ENCODE results near the gene ARHGEF28. TPM values are rescaled to one million over a fixed set of nuclear protein-coding genes. Genes with fewer than 3 reads are reported as not detected.

The ARHGEF28 gene
- total RNA-seq, 1 donor from 2014 or later = 2.1 TPM

GRCh38 chr5:73917891-73918290, 291.9 kb downstream of the ARHGEF28 start:
- Histone ChIP-seq H3K4me3 (no peak overlapping the region), H3K4me1 (peaks cover 21% of the 10 kb centered on the region), H3K36me3 (no peaks in the 10 kb centered on the region), H3K9me3 (replicated peaks) (no peaks in the 10 kb centered on the region), H3K27ac (replicated peaks) (no peak overlapping the region), H3K27me3 (ENCODE audit: low read depth) (no peaks in the 10 kb centered on the region)
- TF ChIP-seq CTCF (IDR thresholded peaks at IDR 0.05; ENCODE audit: borderline replicate concordance) = no peak
- intact Hi-C loops (cut with micrococcal nuclease) = no loop called here
- DNase-seq = no peak

- no peak for DNase-seq
These were observed 292.8 kb downstream of the ARHGEF28 start for GRCh38 chr5:73918791-73919221.

GRCh38 chr5:73921741-73922140, 295.7 kb downstream of the ARHGEF28 start:
- Histone ChIP-seq H3K27ac (replicated peaks) (no peak overlapping the region), H3K4me3 (no peak overlapping the region), H3K9me3 (replicated peaks) (no peaks in the 10 kb centered on the region), H3K36me3 (no peaks in the 10 kb centered on the region), H3K4me1 (peaks cover 21% of the 10 kb centered on the region), H3K27me3 (ENCODE audit: low read depth) (peaks cover 4% of the 10 kb centered on the region)
- intact Hi-C loops (cut with micrococcal nuclease) = no loop called here
- DNase-seq = no peak
- no peak for TF ChIP-seq CTCF (IDR thresholded peaks at IDR 0.05; ENCODE audit: borderline replicate concordance)

More at GRCh38 chr5:73918791-73919221, 292.8 kb downstream of the ARHGEF28 start:
- H3K4me3 ChIP-seq = peak overlapping the region; percentile 35
- intact Hi-C loops (cut with micrococcal nuclease) = no loop called here
- H3K27me3 ChIP-seq (ENCODE audit: low read depth) = no peaks in the 10 kb centered on the region
- peaks cover 21% of the 10 kb centered on the region for H3K4me1 ChIP-seq
- H3K27ac ChIP-seq (replicated peaks) = peak overlapping the region; percentile 5
- no peaks in the 10 kb centered on the region for H3K36me3 ChIP-seq
- H3K9me3 ChIP-seq (replicated peaks) = no peaks in the 10 kb centered on the region
- TF ChIP-seq CTCF (IDR thresholded peaks at IDR 0.05; ENCODE audit: borderline replicate concordance) = no peak

GRCh38 chr5:73922224-73922623, 296.2 kb downstream of the ARHGEF28 start:
- Histone ChIP-seq H3K36me3 (no peaks in the 10 kb centered on the region), H3K4me3 (no peak overlapping the region), H3K27ac (replicated peaks) (no peak overlapping the region), H3K4me1 (peaks cover 18% of the 10 kb centered on the region), H3K9me3 (replicated peaks) (no peaks in the 10 kb centered on the region), H3K27me3 (ENCODE audit: low read depth) (peaks cover 5% of the 10 kb centered on the region)
- DNase-seq = no peak
- intact Hi-C loops (cut with micrococcal nuclease) = no loop called here
- no peak for TF ChIP-seq CTCF (IDR thresholded peaks at IDR 0.05; ENCODE audit: borderline replicate concordance)

- no peak for DNase-seq
- peaks cover 10% of the 10 kb centered on the region for H3K4me1 ChIP-seq
- no peak overlapping the region for H3K4me3 ChIP-seq
- peaks cover 5% of the 10 kb centered on the region for H3K27me3 ChIP-seq (ENCODE audit: low read depth)
- no peak for TF ChIP-seq CTCF (IDR thresholded peaks at IDR 0.05; ENCODE audit: borderline replicate concordance)
- H3K36me3 ChIP-seq = no peaks in the 10 kb centered on the region
- H3K9me3 ChIP-seq (replicated peaks) = no peaks in the 10 kb centered on the region
- no peak overlapping the region for H3K27ac ChIP-seq (replicated peaks)
- intact Hi-C loops (cut with micrococcal nuclease) = no loop called here
These were observed 297.0 kb downstream of the ARHGEF28 start for GRCh38 chr5:73922875-73923557.
